Liver (tissue), 3 donors: ENCODE measurements around the gene SFXN3.

Source experiments
- EGR1 ChIP-seq, 2 donors: IDR thresholded peaks; 2 replicates each; pipeline ENCODE4 v1.6.1; 2016 to 2018; ENCODE audit warnings: antibody characterized with exemption in 2 of 2, low read depth in 2 of 2
- GABPA ChIP-seq, 2 donors: IDR thresholded peaks in 1 of 2; conservative IDR thresholded peaks in 1 of 2; 2 replicates each; pipeline ENCODE4 v1.6.1; 2016; ENCODE audit warnings: antibody characterized with exemption in 2 of 2, mild to moderate bottlenecking in 1 of 2, moderate library complexity in 1 of 2
- JUND ChIP-seq, 2 donors: IDR thresholded peaks; 2 replicates each; pipeline ENCODE4 v1.6.1; 2016; ENCODE audit warnings: antibody characterized with exemption in 2 of 2
- RXRA ChIP-seq, 2 donors: IDR thresholded peaks; 2 replicates each; pipeline ENCODE4 v1.6.1; 2017 to 2018; ENCODE audit warnings: antibody characterized with exemption in 2 of 2, mild to moderate bottlenecking in 1 of 2
- TAF1 ChIP-seq: conservative IDR thresholded peaks from 2 replicates; pipeline ENCODE4 v1.6.1; 2016; ENCODE audit warnings: antibody characterized with exemption, mild to moderate bottlenecking
- YY1 ChIP-seq: IDR thresholded peaks from 2 replicates; pipeline ENCODE4 v1.6.1; 2016; ENCODE audit warnings: antibody characterized with exemption, mild to moderate bottlenecking
- TF ChIP-seq, protein P1 (sequence below): fragments of 150-350 bp; IDR thresholded peaks from 2 replicates; pipeline ENCODE4 v1.5.1; 2017; ENCODE audit warnings: improper control_type of control experiment, low read depth, low read length; ENCODE audit not compliant: missing input control
- TF ChIP-seq, protein P2 (sequence below): IDR thresholded peaks from 2 replicates; pipeline ENCODE4 v1.6.1; 2016; ENCODE audit warnings: antibody characterized with exemption, mild to moderate bottlenecking
- donor health status: healthy.
- donor health status: healthy.

- TF ChIP-seq, protein P1, sequence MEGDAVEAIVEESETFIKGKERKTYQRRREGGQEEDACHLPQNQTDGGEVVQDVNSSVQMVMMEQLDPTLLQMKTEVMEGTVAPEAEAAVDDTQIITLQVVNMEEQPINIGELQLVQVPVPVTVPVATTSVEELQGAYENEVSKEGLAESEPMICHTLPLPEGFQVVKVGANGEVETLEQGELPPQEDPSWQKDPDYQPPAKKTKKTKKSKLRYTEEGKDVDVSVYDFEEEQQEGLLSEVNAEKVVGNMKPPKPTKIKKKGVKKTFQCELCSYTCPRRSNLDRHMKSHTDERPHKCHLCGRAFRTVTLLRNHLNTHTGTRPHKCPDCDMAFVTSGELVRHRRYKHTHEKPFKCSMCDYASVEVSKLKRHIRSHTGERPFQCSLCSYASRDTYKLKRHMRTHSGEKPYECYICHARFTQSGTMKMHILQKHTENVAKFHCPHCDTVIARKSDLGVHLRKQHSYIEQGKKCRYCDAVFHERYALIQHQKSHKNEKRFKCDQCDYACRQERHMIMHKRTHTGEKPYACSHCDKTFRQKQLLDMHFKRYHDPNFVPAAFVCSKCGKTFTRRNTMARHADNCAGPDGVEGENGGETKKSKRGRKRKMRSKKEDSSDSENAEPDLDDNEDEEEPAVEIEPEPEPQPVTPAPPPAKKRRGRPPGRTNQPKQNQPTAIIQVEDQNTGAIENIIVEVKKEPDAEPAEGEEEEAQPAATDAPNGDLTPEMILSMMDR = peak; percentile 5
- no peak for TF ChIP-seq JUND (IDR thresholded peaks at IDR 0.05)
- TF ChIP-seq RXRA (IDR thresholded peaks at IDR 0.05) = no peak
- no peak for TF ChIP-seq TAF1
- TF ChIP-seq YY1 = no peak
- no peak for TF ChIP-seq GABPA (IDR thresholded peaks at IDR 0.05 in 1 of 2, conservative IDR thresholded peaks at IDR 0.05 in 1 of 2)
- TF ChIP-seq, protein P2, sequence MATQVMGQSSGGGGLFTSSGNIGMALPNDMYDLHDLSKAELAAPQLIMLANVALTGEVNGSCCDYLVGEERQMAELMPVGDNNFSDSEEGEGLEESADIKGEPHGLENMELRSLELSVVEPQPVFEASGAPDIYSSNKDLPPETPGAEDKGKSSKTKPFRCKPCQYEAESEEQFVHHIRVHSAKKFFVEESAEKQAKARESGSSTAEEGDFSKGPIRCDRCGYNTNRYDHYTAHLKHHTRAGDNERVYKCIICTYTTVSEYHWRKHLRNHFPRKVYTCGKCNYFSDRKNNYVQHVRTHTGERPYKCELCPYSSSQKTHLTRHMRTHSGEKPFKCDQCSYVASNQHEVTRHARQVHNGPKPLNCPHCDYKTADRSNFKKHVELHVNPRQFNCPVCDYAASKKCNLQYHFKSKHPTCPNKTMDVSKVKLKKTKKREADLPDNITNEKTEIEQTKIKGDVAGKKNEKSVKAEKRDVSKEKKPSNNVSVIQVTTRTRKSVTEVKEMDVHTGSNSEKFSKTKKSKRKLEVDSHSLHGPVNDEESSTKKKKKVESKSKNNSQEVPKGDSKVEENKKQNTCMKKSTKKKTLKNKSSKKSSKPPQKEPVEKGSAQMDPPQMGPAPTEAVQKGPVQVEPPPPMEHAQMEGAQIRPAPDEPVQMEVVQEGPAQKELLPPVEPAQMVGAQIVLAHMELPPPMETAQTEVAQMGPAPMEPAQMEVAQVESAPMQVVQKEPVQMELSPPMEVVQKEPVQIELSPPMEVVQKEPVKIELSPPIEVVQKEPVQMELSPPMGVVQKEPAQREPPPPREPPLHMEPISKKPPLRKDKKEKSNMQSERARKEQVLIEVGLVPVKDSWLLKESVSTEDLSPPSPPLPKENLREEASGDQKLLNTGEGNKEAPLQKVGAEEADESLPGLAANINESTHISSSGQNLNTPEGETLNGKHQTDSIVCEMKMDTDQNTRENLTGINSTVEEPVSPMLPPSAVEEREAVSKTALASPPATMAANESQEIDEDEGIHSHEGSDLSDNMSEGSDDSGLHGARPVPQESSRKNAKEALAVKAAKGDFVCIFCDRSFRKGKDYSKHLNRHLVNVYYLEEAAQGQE = no peak
- no peak for TF ChIP-seq EGR1 (IDR thresholded peaks at IDR 0.05; ENCODE audit: low read depth in 2 of 2)
These were observed 19.3 kb upstream of the SFXN3 start for GRCh38 chr10:101011517-101012423.
